ENCODE measurements around the gene SPATA1. TPM values are rescaled to one million over a fixed set of nuclear protein-coding genes. Genes with fewer than 3 reads are reported as not detected.

The SPATA1 gene
- total and polyA plus RNA-seq, 2 of the 8 experiments (the other 6 are each of a cell fraction or from before 2014, with no cell fraction given) = 0.51 to 1.1 TPM

GRCh38 chr1:84510165-84510564, 4.0 kb downstream of the SPATA1 start:
- no peak overlapping the region for H3K18ac ChIP-seq (ENCODE audit: extremely low read depth, low read length)
- H3K79me2 ChIP-seq (ENCODE audit: control insufficient read depth in 1 of 2, insufficient read depth in 2 of 2, low read length in 2 of 2) = peaks cover 0 to 4% of the 10 kb centered on the region in 2 experiments; a peak in 2 of 4 replicates
- H3K4me3 ChIP-seq (ENCODE audit: extremely low read depth in 1 of 4, insufficient read depth in 2 of 4, low read depth in 3 of 4, low read length in 4 of 4) = no peak overlapping the region
- H3K4me1 ChIP-seq (replicated peaks in 1 of 4; ENCODE audit: control insufficient read depth in 3 of 4, insufficient read depth in 4 of 4, low read length in 3 of 4) = peaks cover 0 to 2% (median 0%) of the 10 kb centered on the region in 4 experiments; a peak in 4 of 7 replicates
- peaks cover 4% of the 10 kb centered on the region; the same call in 1 of the 2 replicates for H3K23me2 ChIP-seq (ENCODE audit: low read depth, low read length)
- no peak overlapping the region for H3K4ac ChIP-seq (replicated peaks; ENCODE audit: insufficient read length, low read depth, low read length)
- WGBS, 2 experiments (ENCODE audit: extremely low coverage in 1 of 2, insufficient coverage in 1 of 2, insufficient read length in 1 of 2, insufficient replicate concordance in 2 of 2, low coverage in 1 of 2, low lambda C conversion rate in 2 of 2, missing lambda C conversion rate in 1 of 2) = 73% methylated on average over 2 of the region's 2 CpGs; no CpG with 5 or more reads in 1 of the 2 experiments
- H2AK5ac ChIP-seq (ENCODE audit: low read depth, low read length) = no peak overlapping the region
- H2BK120ac ChIP-seq (replicated peaks; ENCODE audit: low read depth, low read length) = no peak overlapping the region
- H2BK20ac ChIP-seq (ENCODE audit: low read length) = no peak overlapping the region
- H3K14ac ChIP-seq (ENCODE audit: insufficient read length) = no peak overlapping the region
- H2BK12ac ChIP-seq (ENCODE audit: low read depth, low read length) = no peak overlapping the region
- H3K23ac ChIP-seq (ENCODE audit: insufficient read length) = no peak overlapping the region
- H4K20me1 ChIP-seq (replicated peaks in 1 of 2; ENCODE audit: control insufficient read depth in 1 of 2, insufficient read depth in 2 of 2, low read length in 2 of 2) = peaks cover 0 to 1% of the 10 kb centered on the region in 2 experiments
- DNase-seq (ENCODE audit: low read depth in 1 of 2, low spot score in 2 of 2) = no peak
- TF ChIP-seq POU5F1 (IDR thresholded peaks at IDR 0.05; ENCODE audit: low read depth, low read length) (no peak), CREB1 (IDR thresholded peaks at IDR 0.05) (no peak), HDAC6 (IDR thresholded peaks at IDR 0.05; ENCODE audit: low read depth, low read length) (no peak), MAFK (IDR thresholded peaks at IDR 0.05; ENCODE audit: low read depth, low read length) (0 out of 2 replicates have a peak, but pooled peaks have one; percentile 22), RBBP5 (IDR thresholded peaks at IDR 0.05; ENCODE audit: borderline replicate concordance, low read depth, low read length) (no peak), SP1 (IDR thresholded peaks at IDR 0.05; ENCODE audit: low read depth, low read length) (no peak), RNF2 (IDR thresholded peaks at IDR 0.05; ENCODE audit: borderline replicate concordance, low read depth, low read length, missing control alignments, poor library complexity, severe bottlenecking) (no peak)
- TF ChIP-seq, protein P1, sequence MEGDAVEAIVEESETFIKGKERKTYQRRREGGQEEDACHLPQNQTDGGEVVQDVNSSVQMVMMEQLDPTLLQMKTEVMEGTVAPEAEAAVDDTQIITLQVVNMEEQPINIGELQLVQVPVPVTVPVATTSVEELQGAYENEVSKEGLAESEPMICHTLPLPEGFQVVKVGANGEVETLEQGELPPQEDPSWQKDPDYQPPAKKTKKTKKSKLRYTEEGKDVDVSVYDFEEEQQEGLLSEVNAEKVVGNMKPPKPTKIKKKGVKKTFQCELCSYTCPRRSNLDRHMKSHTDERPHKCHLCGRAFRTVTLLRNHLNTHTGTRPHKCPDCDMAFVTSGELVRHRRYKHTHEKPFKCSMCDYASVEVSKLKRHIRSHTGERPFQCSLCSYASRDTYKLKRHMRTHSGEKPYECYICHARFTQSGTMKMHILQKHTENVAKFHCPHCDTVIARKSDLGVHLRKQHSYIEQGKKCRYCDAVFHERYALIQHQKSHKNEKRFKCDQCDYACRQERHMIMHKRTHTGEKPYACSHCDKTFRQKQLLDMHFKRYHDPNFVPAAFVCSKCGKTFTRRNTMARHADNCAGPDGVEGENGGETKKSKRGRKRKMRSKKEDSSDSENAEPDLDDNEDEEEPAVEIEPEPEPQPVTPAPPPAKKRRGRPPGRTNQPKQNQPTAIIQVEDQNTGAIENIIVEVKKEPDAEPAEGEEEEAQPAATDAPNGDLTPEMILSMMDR (IDR thresholded peaks at IDR 0.05; ENCODE audit: control extremely low read depth in 1 of 3, insufficient read depth in 1 of 3, low read depth in 1 of 3, low read length in 3 of 3) = no peak
- no peak for FAIRE-seq
- no peak overlapping the region for H2AFZ ChIP-seq (ENCODE audit: low read length)
- CTCF ChIA-PET (ENCODE audit: partially characterized antibody) = interaction anchor here (1.0 kb wide), 1 partner anchor 32 kb away, joined by 4 read pairs; no protein-coding TSS in a partner anchor
- H3K79me1 ChIP-seq (ENCODE audit: low read depth, low read length) = no peaks in the 10 kb centered on the region
- H2BK15ac ChIP-seq (ENCODE audit: low read length) = no peak overlapping the region
- no peaks in the 10 kb centered on the region for H3K27me3 ChIP-seq (replicated peaks in 1 of 4; ENCODE audit: control insufficient read depth in 3 of 4, extremely low read depth in 1 of 4, insufficient read depth in 3 of 4, low read length in 3 of 4)
- no peaks in the 10 kb centered on the region for H3K9me3 ChIP-seq (ENCODE audit: insufficient read depth in 2 of 2, low read depth in 1 of 2, low read length in 1 of 2)
- no peak overlapping the region for H3K56ac ChIP-seq (replicated peaks; ENCODE audit: insufficient read length, low read depth, low read length)
- POLR2A ChIA-PET (ENCODE audit: partially characterized antibody) = no interaction called here
- no peak overlapping the region for H3K27ac ChIP-seq (ENCODE audit: low read depth, low read length)
- H3K36me3 ChIP-seq (ENCODE audit: control insufficient read depth in 2 of 4, insufficient read depth in 4 of 4, low read length in 3 of 4) = no peaks in the 10 kb centered on the region
- H4K91ac ChIP-seq (replicated peaks; ENCODE audit: insufficient read length, low read length) = no peak overlapping the region
- H4K5ac ChIP-seq (ENCODE audit: insufficient read length, low read depth, low read length) = no peak overlapping the region
- no peak overlapping the region for H3K4me2 ChIP-seq (ENCODE audit: insufficient read depth in 1 of 2, low read depth in 2 of 2, low read length in 2 of 2)
- H4K8ac ChIP-seq (ENCODE audit: extremely low read depth, insufficient read depth, low read length) = no peak overlapping the region
- H3K9ac ChIP-seq (replicated peaks in 1 of 4; ENCODE audit: extremely low read depth in 1 of 4, low read depth in 3 of 4, low read length in 3 of 4) = no peak overlapping the region
- H2BK5ac ChIP-seq (ENCODE audit: low read depth, low read length) = no peak overlapping the region
